Transverse colon (tissue), 4 donors: ENCODE data around the gene FANCL.

Experiments
- CTCF ChIP-seq, 5 experiments: fragments of 200-600 bp in 3 of 5; fragments of 450-650 bp in 2 of 5; sonication (generic) in 3 of 5; IDR thresholded peaks; 1 replicate in 2 of 5; 2 replicates in 3 of 5; pipeline ENCODE4 v1.5.1; 2016 to 2017; ENCODE audit warnings: antibody characterized with exemption in 5 of 5, inconsistent platforms in 3 of 5, mild to moderate bottlenecking in 2 of 5, moderate library complexity in 1 of 5
- EP300 ChIP-seq: sonication (generic); formaldehyde crosslinking; IDR thresholded peaks from one replicate; pipeline ENCODE4 v1.6.1; 2017; ENCODE audit warnings: antibody characterized with exemption, low read depth
- POLR2A ChIP-seq: fragments of 450-650 bp; IDR thresholded peaks from one replicate; pipeline ENCODE4 v1.6.1; 2016; ENCODE audit warnings: antibody characterized with exemption, mild to moderate bottlenecking, moderate library complexity
- POLR2AphosphoS5 ChIP-seq, 3 donors: sonication (generic); formaldehyde crosslinking; IDR thresholded peaks; one replicate each; pipeline ENCODE4 v1.6.1; 2016; ENCODE audit warnings: antibody characterized with exemption in 3 of 3

GRCh38 chr2:58182527-58182926, 58.6 kb downstream of the FANCL start:
- TF ChIP-seq EP300 (no peak), CTCF (IDR thresholded peaks at IDR 0.05) (no peak), POLR2A (no peak), POLR2AphosphoS5 (IDR thresholded peaks at IDR 0.05) (no peak)
